Activated CD8-positive, alpha-beta T cell treated with anti-CD3 and anti-CD28 coated beads for 36 hours (primary cell): Measurements from ENCODE around the gene ACACB. TPM values are rescaled to one million over a fixed set of nuclear protein-coding genes. Genes with fewer than 3 reads are reported as not detected.

Experiments
- ATAC-seq: fragments of 200-7000 bp; cut with Tn5 transposase; one replicate; pipeline ENCODE4 v1.10.0; 2021; ENCODE audit warnings: mild to moderate bottlenecking, moderate library complexity
- CTCF ChIA-PET: fragments of 350-600 bp; sonication (Branson Sonifier 250); formaldehyde crosslinking; loops from one replicate; lab custom pipeline; 2021; ENCODE audit warnings: antibody characterized with exemption; lab: Charles Lee
- POLR2A ChIA-PET: fragments of 350-600 bp; sonication (Branson Sonifier 250); formaldehyde crosslinking; loops from one replicate; lab custom pipeline; 2021; ENCODE audit warnings: antibody characterized with exemption; lab: Charles Lee
- DNase-seq: peaks from one replicate; pipeline ENCODE4 v3.0.0-alpha.2; 2020
- H3K27ac Mint-ChIP-seq: one replicate; pipeline ENCODE4 v1.8.0; 2021; ENCODE audit warnings: mild to moderate bottlenecking, mixed read lengths
- H3K27me3 Mint-ChIP-seq: one replicate; pipeline ENCODE4 v1.8.0; 2021; ENCODE audit warnings: mixed read lengths
- H3K36me3 Mint-ChIP-seq: one replicate; pipeline ENCODE4 v1.8.0; 2021; ENCODE audit warnings: low read depth, mixed read lengths
- H3K4me1 Mint-ChIP-seq: one replicate; pipeline ENCODE4 v1.8.0; 2021; ENCODE audit warnings: low read depth, mixed read lengths
- H3K4me3 Mint-ChIP-seq: one replicate; pipeline ENCODE4 v1.8.0; 2021; ENCODE audit warnings: mild to moderate bottlenecking, moderate library complexity, mixed read lengths
- H3K9me3 Mint-ChIP-seq: one replicate; pipeline ENCODE4 v1.8.0; 2021; ENCODE audit warnings: mixed read lengths
- intact Hi-C: fragments of 100-400 bp; cut with micrococcal nuclease; formaldehyde crosslinking; loops from one replicate; pipeline ENCODE4 v1.10.0; 2022
- total RNA-seq, 2 experiments: library from RNA; stranded (reverse); gene quantifications; one replicate each; pipeline ENCODE4 v1.2.3, GENCODE V29; 2021
- TF ChIP-seq, protein P1 (sequence below): fragments of 200-600 bp; IDR thresholded peaks from one replicate; pipeline ENCODE4 v1.8.0; 2022; ENCODE audit warnings: antibody characterized with exemption, mild to moderate bottlenecking

ACACB gene
- total RNA-seq, 2 experiments from 2014 or later = 8.7 to 11.2 TPM

DNA sequence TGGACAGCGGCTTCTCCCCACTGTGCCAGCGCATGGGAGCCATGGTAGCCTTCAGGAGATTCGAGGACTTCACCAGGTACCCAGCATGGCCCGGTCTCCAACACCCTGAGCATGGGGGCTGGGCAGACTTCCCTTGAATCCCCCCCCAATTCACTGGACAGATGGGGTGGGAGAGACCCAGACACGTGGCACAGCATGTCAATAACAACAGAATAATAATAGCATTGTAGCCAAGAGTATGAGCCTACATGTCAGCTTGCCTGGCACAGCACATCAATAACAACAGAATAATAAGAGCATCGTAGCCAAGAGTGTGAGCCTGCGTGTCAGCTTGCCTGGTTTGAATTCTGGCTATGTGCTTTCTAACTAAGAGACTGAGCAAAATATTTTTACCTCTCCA, 116.3 kb downstream of the ACACB start:
- ChIA-PET CTCF (no interaction called here), POLR2A (no interaction called here)
- Mint-ChIP-seq H3K4me1 (no peaks in the 10 kb centered on the region), H3K9me3 (no peaks in the 10 kb centered on the region), H3K4me3 (no peak overlapping the region), H3K27me3 (no peaks in the 10 kb centered on the region), H3K27ac (no peak overlapping the region), H3K36me3 (no peaks in the 10 kb centered on the region)
- DNase-seq = no peak
- ATAC-seq = no peak
- intact Hi-C loops = no loop called here
- TF ChIP-seq, protein P1, sequence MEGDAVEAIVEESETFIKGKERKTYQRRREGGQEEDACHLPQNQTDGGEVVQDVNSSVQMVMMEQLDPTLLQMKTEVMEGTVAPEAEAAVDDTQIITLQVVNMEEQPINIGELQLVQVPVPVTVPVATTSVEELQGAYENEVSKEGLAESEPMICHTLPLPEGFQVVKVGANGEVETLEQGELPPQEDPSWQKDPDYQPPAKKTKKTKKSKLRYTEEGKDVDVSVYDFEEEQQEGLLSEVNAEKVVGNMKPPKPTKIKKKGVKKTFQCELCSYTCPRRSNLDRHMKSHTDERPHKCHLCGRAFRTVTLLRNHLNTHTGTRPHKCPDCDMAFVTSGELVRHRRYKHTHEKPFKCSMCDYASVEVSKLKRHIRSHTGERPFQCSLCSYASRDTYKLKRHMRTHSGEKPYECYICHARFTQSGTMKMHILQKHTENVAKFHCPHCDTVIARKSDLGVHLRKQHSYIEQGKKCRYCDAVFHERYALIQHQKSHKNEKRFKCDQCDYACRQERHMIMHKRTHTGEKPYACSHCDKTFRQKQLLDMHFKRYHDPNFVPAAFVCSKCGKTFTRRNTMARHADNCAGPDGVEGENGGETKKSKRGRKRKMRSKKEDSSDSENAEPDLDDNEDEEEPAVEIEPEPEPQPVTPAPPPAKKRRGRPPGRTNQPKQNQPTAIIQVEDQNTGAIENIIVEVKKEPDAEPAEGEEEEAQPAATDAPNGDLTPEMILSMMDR = no peak

DNA sequence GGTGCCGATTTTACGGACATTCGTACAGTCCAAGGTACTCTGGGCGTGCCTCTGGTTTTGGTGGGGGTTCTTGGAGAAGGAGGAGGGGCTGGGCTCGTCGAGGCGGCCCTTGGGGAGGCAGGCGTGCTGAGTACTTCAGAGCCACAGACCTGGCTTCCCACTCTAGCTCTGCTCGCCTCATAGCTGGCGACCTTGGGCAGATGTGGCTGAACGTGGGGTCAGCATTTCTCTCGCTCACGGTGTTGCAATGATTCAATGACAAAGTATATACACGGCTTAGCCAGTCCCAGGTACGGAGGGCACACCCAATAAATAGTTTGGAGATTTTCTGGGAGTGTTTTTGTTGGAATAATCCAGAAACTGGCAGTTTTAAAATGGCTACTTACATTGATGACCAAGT, 117.6 kb downstream of the ACACB start:
- intact Hi-C loops = no loop called here
- H3K27me3 Mint-ChIP-seq = no peaks in the 10 kb centered on the region
- H3K4me3 Mint-ChIP-seq = no peak overlapping the region
- CTCF ChIA-PET = no interaction called here
- ATAC-seq (no peak), DNase-seq (no peak)
- POLR2A ChIA-PET = no interaction called here
- no peak overlapping the region for H3K27ac Mint-ChIP-seq
- TF ChIP-seq, protein P1 = no peak
- H3K9me3 Mint-ChIP-seq = no peaks in the 10 kb centered on the region
- H3K36me3 Mint-ChIP-seq = peaks cover under 1% of the 10 kb centered on the region
- H3K4me1 Mint-ChIP-seq = peaks cover under 1% of the 10 kb centered on the region

- H3K36me3 Mint-ChIP-seq = peaks cover 10% of the 10 kb centered on the region
- intact Hi-C loops = no loop called here
- TF ChIP-seq, protein P1 = no peak
- DNase-seq (no peak), ATAC-seq (no peak)
- CTCF ChIA-PET = no interaction called here
- H3K4me3 Mint-ChIP-seq = no peak overlapping the region
- no peak overlapping the region for H3K27ac Mint-ChIP-seq
- H3K27me3 Mint-ChIP-seq = no peaks in the 10 kb centered on the region
- H3K4me1 Mint-ChIP-seq = peaks cover 5% of the 10 kb centered on the region
- no peaks in the 10 kb centered on the region for H3K9me3 Mint-ChIP-seq
- POLR2A ChIA-PET = interaction anchor here (0.6 to 1.0 kb wide), 4 partner anchors 11 to 869 kb away, joined by 3 to 4 read pairs (median 4); no protein-coding TSS in a partner anchor
Observed at GRCh38 chr12:109236257-109236656, 119.9 kb downstream of the ACACB start.

DNA sequence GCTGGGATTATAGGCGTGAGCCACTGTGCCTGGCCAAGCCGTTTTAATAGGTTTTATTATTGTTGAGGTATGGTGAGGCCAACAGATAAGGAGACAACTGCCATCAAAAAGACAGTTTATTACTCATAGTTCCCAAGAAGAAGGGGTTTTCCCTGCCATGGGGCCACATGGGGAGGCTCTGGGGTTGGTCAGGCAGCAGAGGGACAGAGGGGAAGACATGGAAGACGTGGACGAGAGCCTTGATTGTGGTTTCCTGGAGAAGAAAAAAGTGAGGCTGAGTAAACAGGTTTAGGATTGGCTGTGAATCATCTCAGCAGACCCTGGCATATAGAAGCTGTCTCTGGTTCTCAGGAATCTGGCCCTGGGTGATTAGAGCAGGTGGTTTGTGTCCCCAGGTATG, 122.8 kb downstream of the ACACB start:
- Mint-ChIP-seq H3K27ac (no peak overlapping the region), H3K9me3 (no peaks in the 10 kb centered on the region), H3K4me3 (no peak overlapping the region), H3K36me3 (peaks cover 10% of the 10 kb centered on the region), H3K27me3 (no peaks in the 10 kb centered on the region), H3K4me1 (peaks cover 5% of the 10 kb centered on the region)
- DNase-seq (no peak), ATAC-seq (no peak)
- CTCF ChIA-PET = no interaction called here
- TF ChIP-seq, protein P1 = no peak
- POLR2A ChIA-PET = no interaction called here
- intact Hi-C loops = no loop called here

DNA sequence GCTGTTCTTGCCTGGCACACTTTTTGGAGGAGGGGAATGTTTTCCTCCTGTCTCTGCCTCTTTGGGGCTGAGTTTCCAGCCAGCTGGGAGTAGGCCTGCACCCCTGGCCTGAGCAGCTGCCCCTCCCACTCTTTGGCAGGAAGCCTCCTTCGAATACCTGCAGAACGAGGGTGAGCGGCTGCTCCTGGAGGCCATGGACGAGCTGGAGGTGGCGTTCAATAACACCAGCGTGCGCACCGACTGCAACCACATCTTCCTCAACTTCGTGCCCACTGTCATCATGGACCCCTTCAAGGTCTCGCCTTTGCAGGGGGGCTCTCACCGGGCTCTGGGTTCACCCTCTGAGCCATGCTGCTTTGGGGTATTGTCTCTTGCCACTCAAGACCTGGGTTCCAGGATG, 123.3 kb downstream of the ACACB start:
- Mint-ChIP-seq H3K27ac (no peak overlapping the region), H3K9me3 (no peaks in the 10 kb centered on the region), H3K36me3 (peaks cover 10% of the 10 kb centered on the region), H3K4me3 (no peak overlapping the region), H3K4me1 (peaks cover 5% of the 10 kb centered on the region), H3K27me3 (no peaks in the 10 kb centered on the region)
- intact Hi-C loops = no loop called here
- TF ChIP-seq, protein P1 = no peak
- DNase-seq = no peak
- ATAC-seq = no peak
- CTCF ChIA-PET = no interaction called here
- POLR2A ChIA-PET = no interaction called here
